H1 (cell line): ENCODE data around the gene DOCK9. TPM values are rescaled to one million over a fixed set of nuclear protein-coding genes. Genes with fewer than 3 reads are reported as not detected.
A peak's percentile ranks its signal among the peaks of the same experiment; 100 is the strongest.

Experiments used
- CTCF ChIA-PET: fragments of 300-600 bp; sonication (Branson Sonifier 250); formaldehyde crosslinking; loops from one replicate; lab custom pipeline; 2021; ENCODE audit not compliant: partially characterized antibody; lab: Charles Lee
- POLR2A ChIA-PET: fragments of 300-600 bp; sonication (Branson Sonifier 250); formaldehyde crosslinking; loops from one replicate; lab custom pipeline; 2021; ENCODE audit warnings: inconsistent platforms; ENCODE audit not compliant: partially characterized antibody; lab: Charles Lee
- DNase-seq, 2 experiments: peaks; one replicate each; pipeline versions ENCODE4 v3.0.0 to v3.0.0-alpha.2; 2010 to 2022; ENCODE audit warnings: low spot score in 2 of 2, low read depth in 1 of 2, mixed read lengths in 1 of 2
- FAIRE-seq: peaks from 2 replicates; lab custom pipeline; 2011; peaks lifted over from hg19 to GRCh38; lab: Jason Lieb, UNC
- H2AFZ ChIP-seq: 2 replicates; pipeline ENCODE4 v1.8.1; 2012; ENCODE audit warnings: low read length, inconsistent platforms
- H2AK5ac ChIP-seq: 2 replicates; pipeline ENCODE4 v1.6.1; 2013; ENCODE audit warnings: low read depth, low read length
- H2BK120ac ChIP-seq: replicated peaks from 2 replicates; pipeline ENCODE3; 2013; ENCODE audit warnings: low read depth, low read length, inconsistent platforms
- H2BK12ac ChIP-seq: 2 replicates; pipeline ENCODE4 v1.6.1; 2013; ENCODE audit warnings: low read depth, low read length
- H2BK15ac ChIP-seq: 2 replicates; pipeline ENCODE4 v1.6.1; 2013; ENCODE audit warnings: low read length
- H2BK20ac ChIP-seq: 2 replicates; pipeline ENCODE4 v1.6.1; 2013; ENCODE audit warnings: low read length
- H2BK5ac ChIP-seq: 2 replicates; pipeline ENCODE4 v1.6.1; 2013; ENCODE audit warnings: low read depth, low read length
- H3K14ac ChIP-seq: 2 replicates; pipeline ENCODE4 v1.6.1; 2013; ENCODE audit warnings: inconsistent platforms; ENCODE audit not compliant: insufficient read length
- H3K18ac ChIP-seq: 2 replicates; pipeline ENCODE4 v1.6.1; 2013; ENCODE audit warnings: low read length; ENCODE audit errors: extremely low read depth
- H3K23ac ChIP-seq: 2 replicates; pipeline ENCODE4 v1.6.1; 2013; ENCODE audit warnings: inconsistent platforms; ENCODE audit not compliant: insufficient read length
- H3K23me2 ChIP-seq: 2 replicates; pipeline ENCODE4 v1.6.1; 2013; ENCODE audit warnings: low read depth, low read length
- H3K27ac ChIP-seq: 2 replicates; pipeline ENCODE4 v1.6.1; 2011; ENCODE audit warnings: low read depth, low read length, inconsistent platforms
- H3K27me3 ChIP-seq, 4 experiments: replicated peaks in 1 of 4; 1 replicate in 1 of 4; 2 replicates in 3 of 4; pipeline versions ENCODE4 v1.6.1 to v1.8.1; 2011 to 2013; ENCODE audit warnings: low read length in 3 of 4, mild to moderate bottlenecking in 3 of 4, inconsistent platforms in 2 of 4, mixed read lengths in 2 of 4, moderate library complexity in 1 of 4; ENCODE audit not compliant: control insufficient read depth in 3 of 4, insufficient read depth in 3 of 4; ENCODE audit errors: extremely low read depth in 1 of 4
- H3K36me3 ChIP-seq, 4 experiments: 2 replicates each; pipeline versions ENCODE4 v1.6.1 to v1.8.1; 2011 to 2013; ENCODE audit warnings: mild to moderate bottlenecking in 4 of 4, low read length in 3 of 4, moderate library complexity in 2 of 4, control low read depth in 1 of 4, inconsistent platforms in 1 of 4; ENCODE audit not compliant: insufficient read depth in 4 of 4, control insufficient read depth in 2 of 4
- H3K4ac ChIP-seq: replicated peaks from 2 replicates; pipeline ENCODE3; 2013; ENCODE audit warnings: low read length, low read depth, mixed read lengths, inconsistent platforms; ENCODE audit not compliant: insufficient read length
- H3K4me1 ChIP-seq, 4 experiments: replicated peaks in 1 of 4; 1 replicate in 1 of 4; 2 replicates in 3 of 4; pipeline versions ENCODE4 v1.6.1 to v1.8.1; 2011 to 2013; ENCODE audit warnings: low read length in 3 of 4, inconsistent platforms in 2 of 4, mixed read lengths in 1 of 4; ENCODE audit not compliant: insufficient read depth in 4 of 4, control insufficient read depth in 3 of 4
- H3K4me2 ChIP-seq, 2 experiments: 2 replicates each; pipeline versions ENCODE4 v1.6.1 to v1.8.1; 2011 to 2013; ENCODE audit warnings: low read depth in 2 of 2, low read length in 2 of 2, control low read depth in 1 of 2, inconsistent platforms in 1 of 2, mild to moderate bottlenecking in 1 of 2; ENCODE audit not compliant: insufficient read depth in 1 of 2
- H3K4me3 ChIP-seq, 4 experiments: fragments of 200-600, 300-600 bp in 1 of 4; sonication (generic), shearing (Covaris generic), sonication (Bioruptor Twin) in 1 of 4; 2 replicates each; pipeline versions ENCODE4 v1.5.1 to v1.8.1; 2011 to 2016; ENCODE audit warnings: low read length in 4 of 4, low read depth in 3 of 4, control low read depth in 2 of 4, inconsistent platforms in 2 of 4, mild to moderate bottlenecking in 2 of 4, mixed read lengths in 1 of 4, moderate library complexity in 1 of 4; ENCODE audit not compliant: insufficient read depth in 2 of 4; ENCODE audit errors: extremely low read depth in 1 of 4
- H3K56ac ChIP-seq: replicated peaks from 2 replicates; pipeline ENCODE3; 2013; ENCODE audit warnings: low read depth, mild to moderate bottlenecking, mixed read lengths, low read length, inconsistent platforms; ENCODE audit not compliant: insufficient read length
- H3K79me1 ChIP-seq: 2 replicates; pipeline ENCODE4 v1.6.1; 2013; ENCODE audit warnings: low read depth, low read length, control low read depth
- H3K79me2 ChIP-seq, 2 experiments: 2 replicates each; pipeline versions ENCODE4 v1.6.1 to v1.8.1; 2012 to 2013; ENCODE audit warnings: low read length in 2 of 2, mild to moderate bottlenecking in 2 of 2, inconsistent platforms in 1 of 2; ENCODE audit not compliant: insufficient read depth in 2 of 2, control insufficient read depth in 1 of 2
- H3K9ac ChIP-seq, 4 experiments: replicated peaks in 1 of 4; 1 replicate in 1 of 4; 2 replicates in 3 of 4; pipeline versions ENCODE4 v1.6.1 to v1.8.1; 2011 to 2013; ENCODE audit warnings: low read depth in 3 of 4, low read length in 3 of 4, control low read depth in 2 of 4, mild to moderate bottlenecking in 2 of 4, moderate library complexity in 2 of 4, inconsistent platforms in 1 of 4; ENCODE audit errors: extremely low read depth in 1 of 4
- H3K9me3 ChIP-seq, 2 experiments: 2 replicates each; pipeline versions ENCODE4 v1.6.1 to v1.8.1; 2012 to 2013; ENCODE audit warnings: mild to moderate bottlenecking in 2 of 2, moderate library complexity in 2 of 2, control low read depth in 1 of 2, inconsistent platforms in 1 of 2, low read depth in 1 of 2, low read length in 1 of 2, mixed read lengths in 1 of 2; ENCODE audit not compliant: insufficient read depth in 2 of 2
- H4K20me1 ChIP-seq, 2 experiments: replicated peaks in 1 of 2; 2 replicates each; pipeline versions ENCODE3 to v1.8.1; 2011 to 2013; ENCODE audit warnings: inconsistent platforms in 2 of 2, low read length in 2 of 2, mild to moderate bottlenecking in 1 of 2; ENCODE audit not compliant: insufficient read depth in 2 of 2, control insufficient read depth in 1 of 2
- H4K5ac ChIP-seq: 2 replicates; pipeline ENCODE4 v1.6.1; 2013; ENCODE audit warnings: low read length, low read depth, mixed read lengths, inconsistent platforms; ENCODE audit not compliant: insufficient read length
- H4K8ac ChIP-seq: 2 replicates; pipeline ENCODE4 v1.8.0; 2013; ENCODE audit warnings: mild to moderate bottlenecking, moderate library complexity, low read length, inconsistent platforms; ENCODE audit not compliant: insufficient read depth; ENCODE audit errors: extremely low read depth
- H4K91ac ChIP-seq: replicated peaks from 2 replicates; pipeline ENCODE3; 2013; ENCODE audit warnings: low read length, mixed read lengths, inconsistent platforms; ENCODE audit not compliant: insufficient read length
- ASH2L ChIP-seq: fragments of 200-600, 300-600 bp; sonication (generic); IDR thresholded peaks from one replicate; pipeline ENCODE4 v1.7.1; 2017; ENCODE audit warnings: low read length
- BACH1 ChIP-seq: IDR thresholded peaks from 2 replicates; pipeline ENCODE4 v1.6.1; 2012; ENCODE audit warnings: low read length, improper control_type of control experiment
- CBX5 ChIP-seq: fragments of 300-800, 300-1000 bp; sonication (generic); IDR thresholded peaks from 2 replicates; pipeline ENCODE4 v1.7.1; 2016; ENCODE audit warnings: antibody characterized with exemption, low read length, low read depth
- CHD1 ChIP-seq: IDR thresholded peaks from 2 replicates; pipeline ENCODE4 v1.6.1; 2012; ENCODE audit warnings: low read depth, low read length, improper control_type of control experiment
- CTBP2 ChIP-seq: IDR thresholded peaks from 2 replicates; pipeline ENCODE4 v1.7.0; 2011; ENCODE audit warnings: borderline replicate concordance, mild to moderate bottlenecking, moderate library complexity, mixed read lengths, low read length; ENCODE audit not compliant: insufficient read depth, insufficient read length
- SIN3A ChIP-seq, 2 experiments: IDR thresholded peaks in 1 of 2; conservative IDR thresholded peaks in 1 of 2; 2 replicates each; pipeline ENCODE4 v1.6.1; 2011 to 2012; ENCODE audit warnings: low read length in 2 of 2, improper control_type of control experiment in 1 of 2, low read depth in 1 of 2, mild to moderate bottlenecking in 1 of 2
- SP4 ChIP-seq: IDR thresholded peaks from 2 replicates; pipeline ENCODE4 v1.6.1; 2012; ENCODE audit warnings: low read length, inconsistent platforms
- SRF ChIP-seq: IDR thresholded peaks from 2 replicates; pipeline ENCODE4 v1.6.1; 2011; ENCODE audit warnings: mild to moderate bottlenecking, low read depth, low read length, moderate library complexity
- SUZ12 ChIP-seq: fragments of 200-600 bp; sonication (generic); IDR thresholded peaks from 2 replicates; pipeline ENCODE4 v1.6.1; 2012; ENCODE audit warnings: mild to moderate bottlenecking, inconsistent platforms, low read length, moderate library complexity, mixed read lengths
- TAF1 ChIP-seq: IDR thresholded peaks from 2 replicates; pipeline ENCODE4 v1.6.1; 2011; ENCODE audit warnings: mild to moderate bottlenecking, low read depth, low read length
- WGBS, 2 experiments: shearing (Covaris generic) in 1 of 2; methylation state at CpG; one replicate each; pipeline versions ENCODE4 v1.1.6 to v1.1.7; 2013 to 2015; ENCODE audit warnings: low lambda C conversion rate in 2 of 2, mixed read lengths in 2 of 2, inconsistent platforms in 1 of 2, low coverage in 1 of 2, missing lambda C conversion rate in 1 of 2; ENCODE audit not compliant: insufficient replicate concordance in 2 of 2, insufficient coverage in 1 of 2, insufficient read length in 1 of 2; ENCODE audit errors: extremely low coverage in 1 of 2, missing lambda C conversion rate in 1 of 2; 5-methylcytosine and 5-hydroxymethylcytosine counted together
- polyA plus RNA-seq, 7 experiments: library from polyadenylated mRNA; depleted of rRNA in 3 of 7; stranded (reverse) in 5 of 7; unstranded in 2 of 7; fragments of >200 nt in 5 of 7; fragments of 200-250 nt in 2 of 7; gene quantifications; 1 replicate in 5 of 7; 2 replicates in 1 of 7; 4 replicates in 1 of 7; pipeline versions ENCODE4 v1.2.1 to v1.2.3, GENCODE V29; 2011 to 2013; ENCODE audit warnings: missing spikeins in 2 of 7, mixed read lengths in 2 of 7
- total RNA-seq: library from RNA; stranded (reverse); fragmentation: NEBNext Ultra II Directional; extraction: Animal tissue kit (Norgen Biotek cat#: 25700); gene quantifications from 2 replicates; pipeline ENCODE4 v1.2.1, GENCODE V29; 2021
- TF ChIP-seq, protein P1 (sequence below): IDR thresholded peaks from 2 replicates; pipeline ENCODE4 v1.6.1; 2011; ENCODE audit warnings: low read depth, mild to moderate bottlenecking, low read length; ENCODE audit not compliant: insufficient read depth
- TF ChIP-seq, protein P2 (sequence below): IDR thresholded peaks from 2 replicates; pipeline ENCODE4 v1.6.1; 2012; ENCODE audit warnings: inconsistent platforms

The DOCK9 gene
- total and polyA plus RNA-seq, 2 of the 8 experiments (the other 6 are each of a cell fraction or from before 2014, with no cell fraction given), result 21.6 to 31.5 TPM

DNA sequence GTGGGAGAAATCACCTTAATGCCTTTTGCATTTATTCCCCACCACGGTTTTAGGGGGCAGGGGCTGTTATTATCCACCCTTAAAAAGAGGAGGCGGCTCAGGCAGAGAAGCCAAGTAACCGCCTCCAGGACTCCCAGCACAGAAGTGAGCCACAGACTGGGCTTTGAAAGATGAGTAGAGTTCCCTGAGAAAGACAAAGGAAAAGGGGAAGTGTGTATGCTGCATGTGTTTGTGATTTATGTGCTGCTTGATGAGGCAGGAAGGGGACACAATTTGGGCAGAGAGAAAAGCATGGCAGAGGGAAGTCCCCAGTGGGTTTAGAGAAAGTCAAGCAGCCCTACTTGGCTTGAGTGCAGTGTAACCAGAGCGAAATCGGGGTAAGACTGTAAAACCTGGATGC is 85.0 kb downstream of the DOCK9 start:
- Histone ChIP-seq H4K91ac (no peak overlapping the region), H4K8ac (no peak overlapping the region), H3K4me3 (no peak overlapping the region), H3K23ac (no peak overlapping the region), H3K9ac (no peak overlapping the region), H3K4me2 (no peak overlapping the region; a peak in 1 of 4 replicates), H2AFZ (no peak overlapping the region), H2BK120ac (no peak overlapping the region), H3K56ac (no peak overlapping the region), H4K20me1 (no peaks in the 10 kb centered on the region), H3K4ac (no peak overlapping the region), H2BK15ac (no peak overlapping the region), H3K4me1 (peaks cover 2 to 16% (median 8%) of the 10 kb centered on the region in 4 experiments; a peak in 4 of 7 replicates), H2BK12ac (peak overlapping the region; percentile 42; the same call in 1 of the 2 replicates), H2BK5ac (no peak overlapping the region), H3K27ac (no peak overlapping the region), H3K23me2 (no peaks in the 10 kb centered on the region), H3K27me3 (no peaks in the 10 kb centered on the region), H3K36me3 (no peaks in the 10 kb centered on the region; a peak in 1 of 8 replicates), H2AK5ac (no peak overlapping the region), H3K18ac (no peak overlapping the region), H4K5ac (no peak overlapping the region), H3K14ac (no peak overlapping the region), H3K79me2 (no peaks in the 10 kb centered on the region), H3K9me3 (no peaks in the 10 kb centered on the region), H3K79me1 (no peaks in the 10 kb centered on the region), H2BK20ac (no peak overlapping the region)
- DNase-seq, result no peak
- CTCF ChIA-PET, result interaction anchor here (0.6 to 0.7 kb wide), 2 partner anchors 26 to 34 kb away, joined by 3 to 5 read pairs; no protein-coding TSS in a partner anchor
- no peak for TF ChIP-seq SIN3A (conservative IDR thresholded peaks at IDR 0.05 in 1 of 2, IDR thresholded peaks at IDR 0.05 in 1 of 2; ENCODE audit: low read depth in 1 of 2, low read length in 2 of 2)
- TF ChIP-seq CBX5, result no peak
- TF ChIP-seq SUZ12, result no peak
- TF ChIP-seq, protein P1, sequence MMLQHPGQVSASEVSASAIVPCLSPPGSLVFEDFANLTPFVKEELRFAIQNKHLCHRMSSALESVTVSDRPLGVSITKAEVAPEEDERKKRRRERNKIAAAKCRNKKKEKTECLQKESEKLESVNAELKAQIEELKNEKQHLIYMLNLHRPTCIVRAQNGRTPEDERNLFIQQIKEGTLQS, result no peak
- no peak for TF ChIP-seq BACH1
- TF ChIP-seq TAF1, result no peak
- TF ChIP-seq CHD1, result no peak
- TF ChIP-seq SRF, result no peak
- no peak for TF ChIP-seq SP4
- no peak for TF ChIP-seq ASH2L
- TF ChIP-seq, protein P2, sequence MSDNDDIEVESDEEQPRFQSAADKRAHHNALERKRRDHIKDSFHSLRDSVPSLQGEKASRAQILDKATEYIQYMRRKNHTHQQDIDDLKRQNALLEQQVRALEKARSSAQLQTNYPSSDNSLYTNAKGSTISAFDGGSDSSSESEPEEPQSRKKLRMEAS, result no peak
- no peak for TF ChIP-seq CTBP2
- POLR2A ChIA-PET, result interaction anchor here (1.0 kb wide), 1 partner anchor 22 kb away, joined by 3 read pairs; no protein-coding TSS in a partner anchor
- FAIRE-seq, result no peak
- 73% methylated on average over 5 of the region's 5 CpGs; no CpG with 5 or more reads in 1 of the 2 experiments for WGBS, 2 experiments
